SHP77 treated with DMSO at 0.1 percent for 48 hours (cell line): ENCODE data around the gene PRKCZ.

Source experiments
- DNase-seq: peaks from one replicate; lab custom pipeline; 2025; lab: John Stamatoyannopoulos, UW

PRKCZ gene

GRCh38 chr1:2210084-2210653 is 160.0 kb downstream of the PRKCZ start:
- no peak for DNase-seq

- DNase-seq: no peak
These were observed 160.6 kb downstream of the PRKCZ start for GRCh38 chr1:2210786-2211185.

GRCh38 chr1:2212274-2212531 is 162.0 kb downstream of the PRKCZ start:
- DNase-seq: no peak

GRCh38 chr1:2212532-2213491 is 162.6 kb downstream of the PRKCZ start:
- peak; percentile 65 for DNase-seq

- DNase-seq: no peak
These were observed 163.6 kb downstream of the PRKCZ start for GRCh38 chr1:2213576-2214505.

GRCh38 chr1:2214541-2215241 is 164.5 kb downstream of the PRKCZ start:
- DNase-seq: no peak

- no peak for DNase-seq
These were observed 165.1 kb downstream of the PRKCZ start for GRCh38 chr1:2215329-2215728.

- DNase-seq: no peak
These were observed 165.9 kb downstream of the PRKCZ start for GRCh38 chr1:2215909-2216766.

- DNase-seq: no peak
These were observed 166.5 kb downstream of the PRKCZ start for GRCh38 chr1:2216767-2217058.

GRCh38 chr1:2221271-2221670 is 171.1 kb downstream of the PRKCZ start:
- no peak for DNase-seq

- DNase-seq: no peak
These were observed 174.0 kb downstream of the PRKCZ start for GRCh38 chr1:2224170-2224584.

GRCh38 chr1:2224631-2225428 is 174.6 kb downstream of the PRKCZ start:
- no peak for DNase-seq

- no peak for DNase-seq
These were observed 176.5 kb downstream of the PRKCZ start for GRCh38 chr1:2226525-2227345.

- DNase-seq: peak; percentile 81
These were observed 177.3 kb downstream of the PRKCZ start for GRCh38 chr1:2227346-2228156.

GRCh38 chr1:2228157-2228594 is 178.0 kb downstream of the PRKCZ start, which contains the start of gene SKI:
Gene SKI (plus strand): TSS chr1:2228319. CDS start chr1:2228767, 448 bp downstream.
- DNase-seq: no peak

- DNase-seq: no peak
These were observed 178.5 kb downstream of the PRKCZ start for GRCh38 chr1:2228694-2229036.

GRCh38 chr1:2229037-2229864 is 179.0 kb downstream of the PRKCZ start:
- peak; percentile 31 for DNase-seq
